Coronary artery (tissue), 2 donors: Measurements from ENCODE around the gene CCDC121.
"Not testable (repeated sequence)": the region's sequence is repeated elsewhere in the genome, so short reads cannot be mapped to it uniquely, and the experiment has no call there.

Experiments
- DNase-seq: peaks from one replicate; pipeline ENCODE4 v3.0.0-alpha.2; 2017; ENCODE audit warnings: low spot score
- H3K27ac ChIP-seq, 2 donors: fragments of 200-600 bp; sonication (generic); one replicate each; pipeline ENCODE4 v1.5.1; 2016 to 2019
- H3K4me3 ChIP-seq: fragments of 200-600 bp; sonication (generic); 2 replicates; pipeline ENCODE4 v1.5.1; 2016; ENCODE audit warnings: mild to moderate bottlenecking, moderate library complexity
- TF ChIP-seq, protein P1 (sequence below): fragments of 200-600 bp; sonication (generic); IDR thresholded peaks from one replicate; pipeline ENCODE4 v1.5.1; 2019; ENCODE audit warnings: antibody characterized with exemption

Gene CCDC121

GRCh38 chr2:27621524-27621923, 7.3 kb downstream of the CCDC121 start:
- no peak overlapping the region for H3K4me3 ChIP-seq
- TF ChIP-seq, protein P1, sequence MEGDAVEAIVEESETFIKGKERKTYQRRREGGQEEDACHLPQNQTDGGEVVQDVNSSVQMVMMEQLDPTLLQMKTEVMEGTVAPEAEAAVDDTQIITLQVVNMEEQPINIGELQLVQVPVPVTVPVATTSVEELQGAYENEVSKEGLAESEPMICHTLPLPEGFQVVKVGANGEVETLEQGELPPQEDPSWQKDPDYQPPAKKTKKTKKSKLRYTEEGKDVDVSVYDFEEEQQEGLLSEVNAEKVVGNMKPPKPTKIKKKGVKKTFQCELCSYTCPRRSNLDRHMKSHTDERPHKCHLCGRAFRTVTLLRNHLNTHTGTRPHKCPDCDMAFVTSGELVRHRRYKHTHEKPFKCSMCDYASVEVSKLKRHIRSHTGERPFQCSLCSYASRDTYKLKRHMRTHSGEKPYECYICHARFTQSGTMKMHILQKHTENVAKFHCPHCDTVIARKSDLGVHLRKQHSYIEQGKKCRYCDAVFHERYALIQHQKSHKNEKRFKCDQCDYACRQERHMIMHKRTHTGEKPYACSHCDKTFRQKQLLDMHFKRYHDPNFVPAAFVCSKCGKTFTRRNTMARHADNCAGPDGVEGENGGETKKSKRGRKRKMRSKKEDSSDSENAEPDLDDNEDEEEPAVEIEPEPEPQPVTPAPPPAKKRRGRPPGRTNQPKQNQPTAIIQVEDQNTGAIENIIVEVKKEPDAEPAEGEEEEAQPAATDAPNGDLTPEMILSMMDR: no peak
- no peak overlapping the region for H3K27ac ChIP-seq
- DNase-seq: no peak

GRCh38 chr2:27615316-27615715, 13.5 kb downstream of the CCDC121 start:
- DNase-seq: no peak
- Histone ChIP-seq H3K4me3 (no peak overlapping the region), H3K27ac (no peak overlapping the region)
- TF ChIP-seq, protein P1: no peak

GRCh38 chr2:27613985-27614384, 14.8 kb downstream of the CCDC121 start:
- Histone ChIP-seq H3K27ac (no peak overlapping the region), H3K4me3 (no peak overlapping the region)
- TF ChIP-seq, protein P1: no peak
- no peak for DNase-seq

DNA sequence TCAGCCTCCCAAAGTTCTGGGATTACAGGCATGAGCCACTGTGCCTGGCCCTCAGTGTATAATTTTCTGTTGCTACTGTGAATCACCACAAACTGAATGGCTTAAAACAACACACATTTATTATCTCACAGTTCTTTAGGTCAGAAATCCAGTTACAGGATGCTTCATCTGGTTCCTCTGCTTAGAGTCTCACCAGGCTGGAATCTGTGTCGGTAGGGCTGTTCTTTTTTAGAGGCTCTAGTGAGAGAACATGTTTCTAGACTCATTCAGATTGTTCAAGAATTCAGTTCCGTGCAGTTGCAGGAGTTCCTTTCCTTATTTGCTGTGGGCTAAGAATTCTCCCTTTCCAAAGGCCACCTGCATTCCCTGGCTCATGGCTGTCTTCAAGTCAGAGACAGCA, 22.2 kb downstream of the CCDC121 start:
- TF ChIP-seq, protein P1: no peak
- no peak for DNase-seq
- Histone ChIP-seq H3K4me3 (no peak overlapping the region), H3K27ac (no peak overlapping the region)

DNA sequence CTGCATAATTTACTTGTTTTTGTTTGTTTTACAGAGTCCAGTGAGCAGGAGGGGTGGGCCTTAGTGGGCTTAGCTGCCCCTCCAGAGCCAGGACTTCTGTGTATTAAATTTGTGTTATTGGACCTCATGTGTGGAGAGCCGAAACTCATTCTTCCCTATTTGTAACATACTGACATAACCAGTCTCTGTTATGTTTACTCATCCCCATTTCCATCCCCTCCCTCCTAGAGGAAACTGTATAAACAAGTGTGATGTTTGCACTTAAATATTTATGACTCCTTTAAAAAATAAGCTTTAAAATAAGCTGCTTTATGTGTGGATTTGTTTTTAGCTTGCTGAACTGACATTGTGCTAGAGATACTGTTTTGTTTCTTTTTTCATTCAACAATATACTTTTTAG, 32.2 kb downstream of the CCDC121 start:
- TF ChIP-seq, protein P1: no peak
- no peak overlapping the region for H3K4me3 ChIP-seq
- no peak overlapping the region for H3K27ac ChIP-seq
- no peak for DNase-seq

- not testable (repeated sequence) for H3K27ac ChIP-seq, H3K4me3 ChIP-seq, DNase-seq
These were observed 33.4 kb downstream of the CCDC121 start for GRCh38 chr2:27595412-27595811.

DNA sequence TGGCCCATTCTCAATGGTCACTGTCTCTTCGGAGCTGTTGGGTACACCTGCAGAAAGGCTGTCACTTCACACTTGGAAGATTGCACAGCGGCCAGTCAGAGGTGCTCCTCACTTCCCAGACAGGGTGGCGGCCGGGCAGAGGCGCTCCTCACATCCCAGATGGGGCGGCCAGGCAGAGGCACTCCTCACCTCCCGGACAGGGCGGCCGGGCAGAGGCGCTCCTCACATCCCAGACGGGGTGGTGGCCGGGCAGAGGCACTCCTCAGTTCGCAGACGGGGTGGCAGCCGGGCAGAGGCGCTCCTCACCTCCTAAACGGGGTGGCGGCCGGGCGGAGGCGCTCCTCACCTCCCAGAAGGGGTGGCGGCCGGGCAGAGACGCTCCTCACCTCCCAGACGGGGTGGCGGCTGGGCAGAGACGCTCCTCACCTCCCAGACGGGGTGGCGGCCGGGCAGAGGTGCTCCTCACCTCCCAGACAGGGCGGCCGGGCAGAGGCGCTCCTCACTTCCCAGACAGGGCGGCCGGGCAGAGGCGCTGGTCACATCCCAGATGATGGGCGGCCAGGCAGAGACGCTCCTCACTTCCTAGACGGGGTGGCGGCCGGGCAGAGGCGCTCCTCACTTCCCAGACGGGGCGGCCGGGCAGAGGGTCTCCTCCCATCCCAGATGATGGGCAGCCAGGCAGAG, 34.6 kb downstream of the CCDC121 start:
- not testable (repeated sequence) for H3K4me3 ChIP-seq, H3K27ac ChIP-seq, DNase-seq

DNA sequence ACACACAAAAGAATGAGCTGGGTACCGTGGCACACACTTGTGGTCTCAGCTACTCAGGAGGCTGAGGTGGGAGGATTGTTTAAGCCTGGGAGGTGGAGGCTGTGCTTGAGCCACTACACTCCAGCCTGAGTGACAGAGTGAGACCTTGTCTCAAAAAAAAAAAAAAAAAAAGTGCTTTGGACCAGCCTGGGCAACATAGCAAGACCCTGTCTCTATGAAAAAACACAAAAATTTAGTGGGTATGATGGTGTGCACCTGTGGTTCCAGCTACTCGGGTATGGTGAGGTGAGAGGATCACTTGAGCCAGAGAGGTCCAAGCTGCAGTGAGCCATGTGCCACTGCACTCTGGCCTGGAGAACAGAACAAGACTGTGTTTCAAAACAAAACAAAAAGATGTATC, 35.6 kb downstream of the CCDC121 start:
- no peak overlapping the region for H3K4me3 ChIP-seq
- no peak overlapping the region for H3K27ac ChIP-seq
- DNase-seq: no peak
- TF ChIP-seq, protein P1: no peak
